K562 (cell line): ENCODE measurements around the gene NCKIPSD. TPM values are rescaled to one million over a fixed set of nuclear protein-coding genes. Genes with fewer than 3 reads are reported as not detected.
A peak's percentile ranks its signal among the peaks of the same experiment; 100 is the strongest.

Experiments
- ARNT ChIP-seq, 2 experiments: fragments of 450-650 bp; IDR thresholded peaks; 2 replicates each; pipeline ENCODE4 v1.6.1; 2016; ENCODE audit warnings: mild to moderate bottlenecking in 1 of 2
- CCNT2 ChIP-seq: IDR thresholded peaks from 2 replicates; pipeline ENCODE4 v1.6.1; 2011; ENCODE audit warnings: borderline replicate concordance, low read depth, mild to moderate bottlenecking, moderate library complexity, mixed read lengths, low read length; ENCODE audit not compliant: insufficient read length; ENCODE audit errors: extremely low read depth
- ESRRA ChIP-seq: fragments of 450-650 bp; IDR thresholded peaks from 2 replicates; pipeline ENCODE4 v1.6.1; 2014; ENCODE audit warnings: low read depth, mild to moderate bottlenecking, moderate library complexity, borderline replicate concordance
- MYBL2 ChIP-seq, 2 experiments: fragments of 450-650 bp in 1 of 2; sonication (generic) in 1 of 2; formaldehyde crosslinking in 1 of 2; IDR thresholded peaks; 2 replicates each; pipeline versions ENCODE4 v1.6.1 to v1.8.1; 2017 to 2022; ENCODE audit warnings: borderline replicate concordance in 1 of 2, inconsistent platforms in 1 of 2, low read depth in 1 of 2, mild to moderate bottlenecking in 1 of 2, missing genetic modification reagents in 1 of 2, moderate library complexity in 1 of 2
- NFE2L1 ChIP-seq: fragments of 450-650 bp; IDR thresholded peaks from 2 replicates; pipeline ENCODE4 v1.6.1; 2016; ENCODE audit warnings: missing genetic modification characterization, low read depth, mild to moderate bottlenecking, missing compliant biosample characterization, moderate library complexity, borderline replicate concordance
- NONO ChIP-seq, 2 experiments: fragments of 200-400 bp in 1 of 2; fragments of 450-650 bp in 1 of 2; formaldehyde crosslinking in 1 of 2; IDR thresholded peaks; 2 replicates each; pipeline ENCODE4 v1.6.1; 2017; ENCODE audit warnings: low read depth in 2 of 2, mild to moderate bottlenecking in 2 of 2, moderate library complexity in 2 of 2, low read length in 1 of 2
- NR2C1 ChIP-seq, 2 experiments: fragments of 450-650 bp; IDR thresholded peaks; 2 replicates each; pipeline ENCODE4 v1.6.1; 2017; ENCODE audit warnings: mild to moderate bottlenecking in 2 of 2, antibody characterized with exemption in 1 of 2, inconsistent platforms in 1 of 2, missing compliant biosample characterization in 1 of 2, missing genetic modification characterization in 1 of 2
- RBM15 ChIP-seq: fragments of 200-400 bp; formaldehyde crosslinking; IDR thresholded peaks from 2 replicates; pipeline ENCODE4 v1.6.1; 2018; ENCODE audit warnings: mild to moderate bottlenecking, low read length, moderate library complexity; ENCODE audit not compliant: insufficient read depth
- SIN3B ChIP-seq: fragments of 450-650 bp; IDR thresholded peaks from 2 replicates; pipeline ENCODE4 v1.6.1; 2017; ENCODE audit warnings: low read depth, mild to moderate bottlenecking, moderate library complexity
- SPI1 ChIP-seq: IDR thresholded peaks from 2 replicates; pipeline ENCODE4 v1.6.1; 2011; ENCODE audit warnings: low read depth, low read length, control low read depth, borderline replicate concordance
- TFE3 ChIP-seq: fragments of 450-650 bp; formaldehyde crosslinking; IDR thresholded peaks from 2 replicates; pipeline ENCODE4 v1.4.0; 2020; ENCODE audit warnings: mild to moderate bottlenecking, mixed read lengths
- XRCC5 ChIP-seq: fragments of 200-400 bp; formaldehyde crosslinking; IDR thresholded peaks from 2 replicates; pipeline ENCODE4 v1.6.1; 2017; ENCODE audit warnings: low read depth, mild to moderate bottlenecking, low read length
- ZBTB8A ChIP-seq: fragments of 450-650 bp; IDR thresholded peaks from 2 replicates; pipeline ENCODE4 v1.6.1; 2018; ENCODE audit warnings: mild to moderate bottlenecking, moderate library complexity; ENCODE audit not compliant: partially characterized antibody
- ZC3H4 ChIP-seq: sonication (generic); formaldehyde crosslinking; IDR thresholded peaks from 2 replicates; pipeline ENCODE4 v1.9.0; 2021; ENCODE audit warnings: missing genetic modification reagents, borderline replicate concordance
- ZNF274 ChIP-seq: IDR thresholded peaks from 2 replicates; pipeline ENCODE4 v1.6.1; 2011; ENCODE audit warnings: low read depth, mild to moderate bottlenecking, low read length, moderate library complexity, borderline replicate concordance
- ZNF311 ChIP-seq: fragments of 250-450 bp; sonication (Bioruptor Pico); IDR thresholded peaks from 2 replicates; pipeline ENCODE4 v1.4.0; 2020; ENCODE audit warnings: mild to moderate bottlenecking, moderate library complexity
- ZNF316 ChIP-seq: fragments of 450-650 bp; IDR thresholded peaks from 2 replicates; pipeline ENCODE4 v1.6.1; 2016
- ZNF408 ChIP-seq: fragments of 250-450 bp; sonication (Bioruptor Pico); IDR thresholded peaks from 2 replicates; pipeline ENCODE4 v1.4.0; 2020; ENCODE audit warnings: low read depth, mild to moderate bottlenecking, moderate library complexity
- ZNF551 ChIP-seq: fragments of 250-450 bp; sonication (Bioruptor Pico); IDR thresholded peaks from 2 replicates; pipeline ENCODE4 v1.5.0; 2021; ENCODE audit warnings: mild to moderate bottlenecking, moderate library complexity
- ZNF764 ChIP-seq: fragments of 250-450 bp; sonication (Bioruptor Pico); IDR thresholded peaks from 2 replicates; pipeline ENCODE4 v1.4.0; 2020; ENCODE audit warnings: low read depth, mild to moderate bottlenecking, moderate library complexity
- polyA plus RNA-seq, 8 experiments: library from polyadenylated mRNA; depleted of rRNA in 4 of 8; stranded (reverse) in 5 of 8; unstranded in 3 of 8; fragments of >200 nt; fragmentation: Nextera tagmentation in 2 of 8; fragmentation: Illumina TruSeq in 1 of 8; extraction: Ambion mirVana in 2 of 8; extraction: Trizol in 1 of 8; gene quantifications; 2 replicates each; pipeline versions ENCODE4 v1.2.1 to v1.2.3, GENCODE V29; 2011 to 2014; ENCODE audit warnings: inconsistent platforms in 1 of 8, missing spikeins in 1 of 8
- total RNA-seq, 7 experiments: library from RNA; depleted of rRNA in 6 of 7; stranded (reverse); fragments of >200 nt in 6 of 7; fragmentation: Illumina TruSeq in 2 of 7; extraction: Trizol in 2 of 7; gene quantifications; 2 replicates each; pipeline versions ENCODE4 v1.2.1 to v1.2.3, GENCODE V29; 2011 to 2021; ENCODE audit warnings: low replicate concordance in 1 of 7
- TF ChIP-seq, protein P1 (sequence below): fragments of 250-450 bp; sonication (Bioruptor Pico); IDR thresholded peaks from 2 replicates; pipeline ENCODE4 v1.8.0; 2022; ENCODE audit warnings: inconsistent platforms, mild to moderate bottlenecking, moderate library complexity, borderline replicate concordance

NCKIPSD gene
- total and polyA plus RNA-seq, 9 of the 15 experiments (the other 6 are each of a cell fraction or from before 2014, with no cell fraction given): 0.49 to 24.4 (median 12.3) TPM

DNA sequence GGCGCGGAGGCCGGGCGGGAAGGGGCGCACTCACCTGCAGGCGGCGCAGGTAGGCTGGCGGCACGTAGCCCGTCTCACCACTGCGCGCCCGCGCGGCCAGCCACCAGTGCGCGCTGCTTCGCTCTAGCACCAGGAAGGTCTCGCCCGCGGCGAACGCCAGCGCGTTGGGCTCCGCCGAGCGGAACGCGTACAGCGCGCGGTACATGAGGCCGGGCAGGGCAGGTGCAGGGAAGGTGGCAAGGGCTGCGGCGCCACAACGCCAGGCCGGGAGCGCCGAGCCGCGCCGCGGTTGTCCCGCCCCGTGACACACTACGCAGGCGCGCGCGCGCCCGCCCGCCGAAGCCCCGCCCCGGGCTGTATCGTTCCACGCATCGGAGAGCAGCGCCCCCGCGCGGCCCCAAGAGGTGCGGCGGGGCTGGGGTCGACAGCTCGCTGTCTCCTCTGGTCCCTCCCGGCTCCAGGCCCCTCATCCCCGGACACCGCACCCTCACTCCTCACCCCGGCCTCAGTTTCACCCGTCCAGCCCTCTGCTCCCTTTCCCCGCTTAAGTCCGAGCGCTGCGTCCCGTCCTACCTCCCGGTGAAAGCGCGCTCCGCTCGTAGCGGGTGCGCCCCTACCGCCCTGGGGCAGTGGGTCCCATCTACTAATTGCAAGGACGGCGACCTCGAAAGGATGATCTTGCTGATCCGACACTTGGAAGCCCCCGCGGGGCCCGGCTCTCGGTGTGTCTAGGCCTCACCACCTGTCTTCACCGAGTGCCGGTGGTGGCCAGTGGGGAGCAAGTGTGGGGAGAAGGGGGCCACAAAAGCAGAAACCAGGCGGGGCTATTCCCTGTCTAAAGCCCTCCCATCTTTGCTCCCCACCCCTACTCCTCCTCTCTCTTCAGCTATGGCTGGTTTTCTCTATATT, at the start of gene NCKIPSD (continued):
- TF ChIP-seq NONO (IDR thresholded peaks at IDR 0.05; ENCODE audit: low read depth in 2 of 2, low read length in 1 of 2) (peak in 1 of 2 experiments; percentile 55; a peak in 1 of 4 replicates), ZNF274 (no peak), SIN3B (0 out of 2 replicates have a peak, but pooled peaks have one; percentile 33), ZNF764 (CRISPR knock-in tag) (no peak), RBM15 (no peak), NFE2L1 (tag) (no peak), ZNF551 (CRISPR knock-in tag) (no peak), MYBL2 (IDR thresholded peaks at IDR 0.05; ENCODE audit: low read depth) (no peak), MYBL2 (CRISPR knock-in tag; IDR thresholded peaks at IDR 0.05; ENCODE audit: borderline replicate concordance) (no peak), ZC3H4 (CRISPR knock-in tag) (no peak), CCNT2 (peak; percentile 47), SPI1 (no peak), ARNT (IDR thresholded peaks at IDR 0.05) (no peak), ZBTB8A (no peak), NR2C1 (IDR thresholded peaks at IDR 0.05) (no peak), NR2C1 (tag; IDR thresholded peaks at IDR 0.05) (no peak), ZNF316 (no peak), XRCC5 (no peak), ZNF408 (CRISPR knock-in tag) (no peak), ZNF311 (no peak), ESRRA (0 out of 2 replicates have a peak, but pooled peaks have one; percentile 38), TFE3 (CRISPR knock-in tag) (no peak)
- TF ChIP-seq, protein P1, sequence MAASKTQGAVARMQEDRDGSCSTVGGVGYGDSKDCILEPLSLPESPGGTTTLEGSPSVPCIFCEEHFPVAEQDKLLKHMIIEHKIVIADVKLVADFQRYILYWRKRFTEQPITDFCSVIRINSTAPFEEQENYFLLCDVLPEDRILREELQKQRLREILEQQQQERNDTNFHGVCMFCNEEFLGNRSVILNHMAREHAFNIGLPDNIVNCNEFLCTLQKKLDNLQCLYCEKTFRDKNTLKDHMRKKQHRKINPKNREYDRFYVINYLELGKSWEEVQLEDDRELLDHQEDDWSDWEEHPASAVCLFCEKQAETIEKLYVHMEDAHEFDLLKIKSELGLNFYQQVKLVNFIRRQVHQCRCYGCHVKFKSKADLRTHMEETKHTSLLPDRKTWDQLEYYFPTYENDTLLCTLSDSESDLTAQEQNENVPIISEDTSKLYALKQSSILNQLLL (CRISPR knock-in tag): no peak
